DMS 273 (cell line): ENCODE results near the gene PCDH9.
A peak's percentile ranks its signal among the peaks of the same experiment; 100 is the strongest.

Experiments used
- DNase-seq: peaks from one replicate; lab custom pipeline; 2025; ENCODE audit not compliant: unreplicated experiment; lab: John Stamatoyannopoulos, UW

PCDH9 gene

DNA sequence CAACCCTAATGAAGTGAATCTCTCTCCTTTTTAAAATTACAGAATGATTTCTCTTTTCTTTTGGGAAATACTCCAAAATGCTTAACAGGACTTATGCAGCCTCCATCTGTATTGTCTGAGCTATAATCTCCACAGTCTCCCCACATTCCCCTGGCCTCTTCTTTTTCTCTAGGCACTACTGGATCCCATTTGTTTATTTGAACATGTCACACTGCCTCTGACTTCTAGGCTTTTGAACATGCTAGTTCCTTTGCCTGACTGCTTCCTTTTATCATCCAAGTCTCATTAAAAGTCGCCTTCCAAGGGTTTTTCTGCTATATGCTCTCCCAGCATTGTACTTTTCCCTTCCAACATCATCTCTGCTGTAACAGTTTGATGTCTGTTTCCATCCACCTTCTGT is 548.7 kb downstream of the PCDH9 start:
- no peak for DNase-seq

- DNase-seq: no peak
These were observed 550.1 kb downstream of the PCDH9 start for GRCh38 chr13:66680031-66680430.

DNA sequence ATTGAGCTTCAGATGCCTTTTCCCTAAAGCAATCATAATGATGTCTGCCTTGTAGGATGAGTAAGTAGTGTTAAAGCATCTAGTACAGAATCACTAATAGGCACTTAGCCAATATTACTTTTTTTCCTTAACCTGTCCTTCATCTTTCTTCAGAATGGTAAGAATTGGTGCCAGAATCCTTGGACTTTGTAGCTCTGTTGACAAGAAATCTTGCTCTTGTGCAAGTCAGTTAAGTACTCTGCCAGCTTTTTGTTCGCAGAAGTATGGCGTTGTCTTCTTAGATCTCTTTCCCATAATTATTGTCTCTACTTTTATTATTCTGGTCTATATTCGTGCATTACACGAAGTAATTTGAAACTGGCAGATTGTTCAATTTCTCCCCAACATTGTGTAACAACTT is 554.5 kb downstream of the PCDH9 start:
- no peak for DNase-seq

DNA sequence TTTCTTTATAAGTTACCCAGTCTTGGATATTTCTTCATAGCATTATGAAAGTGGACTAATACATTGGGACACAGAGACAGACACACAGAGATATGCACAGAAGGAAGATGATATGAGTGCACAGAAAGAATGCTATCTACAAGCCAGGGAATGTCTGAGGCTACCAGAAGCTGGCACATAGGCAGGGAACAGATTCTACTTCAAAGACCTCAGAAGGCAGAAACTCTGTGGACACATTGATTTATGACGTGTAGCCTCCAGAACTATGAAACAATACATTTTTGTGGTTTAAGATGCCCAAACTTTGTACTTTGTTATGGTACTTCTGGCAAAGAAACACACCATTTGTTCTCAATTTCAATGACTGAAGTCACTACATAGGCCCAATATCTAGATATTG is 556.7 kb downstream of the PCDH9 start:
- DNase-seq: no peak

GRCh38 chr13:66665991-66666390 is 564.1 kb downstream of the PCDH9 start:
- DNase-seq: peak; percentile 88

- DNase-seq: no peak
These were observed 566.4 kb downstream of the PCDH9 start for GRCh38 chr13:66663711-66664110.

- DNase-seq: no peak
These were observed 566.9 kb downstream of the PCDH9 start for GRCh38 chr13:66663206-66663605.

DNA sequence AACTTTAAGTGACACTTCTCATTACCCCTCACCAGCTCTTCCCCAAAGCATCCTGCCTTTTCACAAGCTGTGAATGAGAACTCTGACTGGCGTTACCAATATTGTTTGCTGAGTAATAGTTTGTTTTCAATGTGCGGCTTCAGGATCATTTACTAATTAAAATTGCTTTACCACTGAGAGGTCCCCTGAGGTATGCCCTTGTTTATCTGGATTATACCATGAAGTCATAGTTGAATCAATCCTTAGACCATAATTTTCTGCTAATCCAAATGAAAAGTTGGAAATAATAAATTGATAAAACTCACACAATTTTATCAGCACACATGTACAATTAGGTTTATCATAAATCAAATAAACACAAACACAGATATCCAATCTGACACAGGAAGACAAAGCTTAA is 568.8 kb downstream of the PCDH9 start:
- no peak for DNase-seq

GRCh38 chr13:66660468-66660813 is 569.7 kb downstream of the PCDH9 start:
- no peak for DNase-seq

GRCh38 chr13:66659701-66660467 is 570.3 kb downstream of the PCDH9 start:
- peak; percentile 23 for DNase-seq

DNA sequence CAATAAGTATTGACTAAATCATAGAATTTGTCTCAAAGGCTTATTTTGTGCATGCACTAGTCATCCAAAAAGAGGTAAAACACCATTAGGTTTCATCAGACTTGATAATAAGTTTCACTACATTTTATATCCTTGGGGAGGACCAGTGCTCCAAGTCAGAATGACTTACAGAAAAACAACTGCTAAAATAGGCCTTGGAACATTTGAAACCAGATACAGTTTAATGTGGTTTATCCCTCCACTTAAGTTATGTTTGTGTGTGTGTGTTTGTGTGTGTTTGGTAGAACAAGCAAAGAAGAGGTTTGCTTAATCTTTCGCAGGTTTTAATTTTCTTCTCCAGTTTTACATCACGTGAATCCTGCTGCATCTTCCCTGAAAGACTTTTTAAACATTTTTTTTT is 570.9 kb downstream of the PCDH9 start:
- no peak for DNase-seq

DNA sequence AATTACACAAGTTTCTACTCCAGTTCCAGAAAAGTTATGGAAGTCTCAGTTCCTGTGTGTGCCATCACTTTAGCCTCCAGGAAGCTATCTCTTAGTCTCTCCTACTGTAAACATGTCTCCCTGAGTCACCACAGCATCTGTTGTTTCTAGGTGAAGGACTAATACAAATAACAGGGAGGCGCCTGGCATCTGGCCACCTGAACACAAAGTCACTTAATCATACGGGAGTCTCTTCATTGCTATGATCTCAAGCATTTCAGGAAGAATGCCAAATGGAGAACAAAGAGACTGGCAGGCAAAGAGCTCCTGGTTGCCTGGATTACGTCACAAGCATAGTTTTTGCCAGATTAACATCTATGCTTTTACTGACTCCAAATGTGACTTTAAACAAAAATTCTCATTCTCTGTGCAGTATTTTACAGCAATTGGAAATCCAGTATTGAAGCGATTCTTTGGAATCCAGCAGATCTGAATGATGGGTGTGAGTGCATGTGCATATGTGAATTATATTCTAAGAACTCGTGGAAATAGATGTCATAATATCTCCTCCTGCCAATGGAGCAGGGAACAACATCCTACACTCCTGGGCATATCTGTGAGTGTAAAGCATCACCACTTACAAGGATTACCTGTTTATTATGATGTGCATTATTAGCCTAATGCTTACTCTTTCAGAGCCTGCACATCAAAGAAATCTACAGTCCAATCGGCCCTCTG is 572.8 kb downstream of the PCDH9 start:
- peak; percentile 89 for DNase-seq

- peak; percentile 44 for DNase-seq
These were observed 574.2 kb downstream of the PCDH9 start for GRCh38 chr13:66655847-66656454.

- DNase-seq: no peak
These were observed 585.2 kb downstream of the PCDH9 start for GRCh38 chr13:66644855-66645460.

DNA sequence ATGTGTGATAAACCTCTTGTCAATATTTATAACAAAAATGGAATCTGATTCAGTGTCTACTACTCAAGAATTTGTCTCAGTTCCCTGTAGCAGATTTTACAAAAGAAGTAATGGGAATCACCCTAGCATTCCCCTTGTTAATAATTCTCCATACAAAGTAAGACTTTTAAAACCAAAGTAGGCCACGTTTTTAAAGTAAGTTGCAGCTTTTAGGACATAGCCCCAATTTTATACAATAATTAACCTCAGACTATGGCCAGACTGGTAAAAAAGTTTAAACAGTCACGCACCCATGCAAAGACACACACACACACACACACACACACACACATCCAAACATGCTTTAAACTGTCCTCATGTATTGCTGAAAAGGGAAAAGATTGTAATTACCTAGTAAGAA is 589.9 kb downstream of the PCDH9 start:
- DNase-seq: no peak

DNA sequence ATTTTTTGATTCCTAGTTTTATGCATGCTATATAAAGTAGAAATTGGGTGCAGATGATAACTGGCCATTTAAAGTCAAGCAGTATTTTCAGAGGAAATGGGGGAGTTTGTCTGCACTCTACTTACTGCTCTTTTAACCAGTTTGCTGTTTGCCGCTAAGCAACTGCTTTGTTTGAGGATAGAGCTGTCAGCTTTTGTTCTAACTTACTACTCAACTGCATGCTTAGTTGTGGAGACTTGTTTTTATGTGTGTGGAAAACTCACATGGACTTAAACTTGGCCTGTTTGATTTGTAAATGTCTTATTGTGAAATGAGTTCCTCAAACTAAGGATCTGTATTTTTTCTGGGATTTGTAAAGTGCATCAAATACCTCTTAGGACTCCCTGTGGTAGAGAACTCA is 591.1 kb downstream of the PCDH9 start:
- no peak for DNase-seq

- no peak for DNase-seq
These were observed 594.6 kb downstream of the PCDH9 start for GRCh38 chr13:66635526-66635925.

- DNase-seq: no peak
These were observed 595.8 kb downstream of the PCDH9 start for GRCh38 chr13:66634384-66634783.

DNA sequence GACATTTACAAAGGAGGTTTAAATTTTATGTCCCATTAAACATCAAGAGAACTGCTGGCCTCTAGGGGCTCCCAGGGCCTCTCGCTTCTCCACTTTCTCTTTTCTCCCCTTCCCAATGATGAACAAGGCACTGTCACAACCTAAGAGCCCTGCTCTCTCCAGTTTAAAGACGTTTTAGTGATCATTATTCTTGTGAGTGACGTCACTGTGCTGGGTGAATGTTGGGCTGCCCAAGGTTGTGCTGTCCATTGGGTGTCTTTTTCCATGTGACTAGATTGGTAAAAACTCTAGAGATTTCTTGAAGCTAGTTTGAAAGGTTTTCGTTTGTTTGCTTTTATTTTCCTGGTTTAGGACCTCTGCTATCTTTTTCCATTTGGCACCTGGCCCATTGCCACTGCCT is 602.6 kb downstream of the PCDH9 start:
- DNase-seq: no peak

GRCh38 chr13:66624302-66624701 is 605.8 kb downstream of the PCDH9 start:
- no peak for DNase-seq

DNA sequence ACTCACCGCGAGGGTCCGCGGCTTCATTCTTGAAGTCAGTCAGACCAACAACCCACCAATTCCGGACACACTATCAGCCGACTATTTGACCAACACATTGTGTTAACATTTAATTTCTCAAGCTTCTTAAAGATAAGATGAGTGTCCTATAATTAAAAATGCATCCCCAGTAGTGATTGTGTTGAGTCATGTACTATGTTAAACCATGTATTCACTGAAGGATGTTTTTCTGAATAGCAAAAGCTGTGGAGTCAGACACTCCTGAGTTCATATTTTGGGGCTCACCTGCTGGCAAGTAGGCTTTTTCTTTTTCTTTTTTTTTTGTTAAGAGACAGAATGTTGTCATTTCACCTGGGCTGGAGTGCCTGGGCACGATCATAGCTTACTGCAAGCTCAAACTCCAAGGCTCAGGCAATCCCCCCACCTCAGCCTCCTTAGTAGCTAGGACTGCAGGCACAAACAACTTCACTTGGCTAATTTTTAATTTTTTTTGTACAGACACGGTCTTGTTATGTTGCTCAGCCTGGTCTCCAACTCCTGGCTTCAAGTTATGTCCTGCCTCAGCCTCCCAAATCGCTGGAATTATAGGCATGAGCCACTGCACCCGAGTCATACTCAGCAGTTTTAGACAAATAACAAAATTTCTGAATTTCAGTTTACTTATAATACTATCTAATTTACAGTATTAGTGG is 606.9 kb downstream of the PCDH9 start:
- no peak for DNase-seq
